Measurements from ENCODE around the gene MAP3K1. TPM values are rescaled to one million over a fixed set of nuclear protein-coding genes. Genes with fewer than 3 reads are reported as not detected.

MAP3K1 gene
- total RNA-seq, 1 experiment from 2014 or later: 8.5 TPM

DNA sequence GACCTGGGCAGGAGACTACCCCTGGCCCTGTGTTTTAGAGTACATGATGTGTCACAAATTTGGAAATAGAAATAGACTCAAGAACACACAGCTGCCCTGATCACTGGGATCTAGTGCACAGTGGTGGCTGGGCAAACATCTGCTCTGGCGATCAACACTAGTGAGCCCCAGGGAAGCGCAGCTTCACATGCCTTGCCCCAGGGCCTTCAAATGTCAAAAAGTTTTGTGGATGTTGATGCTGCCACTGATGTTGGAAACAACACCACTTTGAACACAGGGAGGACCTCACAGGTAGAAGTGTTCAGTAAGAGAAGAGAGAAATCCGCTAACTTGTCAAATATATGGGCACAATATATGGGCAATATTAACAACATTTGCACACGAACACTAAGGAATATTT, 7.1 kb upstream of the MAP3K1 start:
- H3K9me2 ChIP-seq (ENCODE audit: insufficient read depth): no peaks in the 10 kb centered on the region; the same call in 1 of the 2 replicates
- no peaks in the 10 kb centered on the region for H3K9me3 ChIP-seq (ENCODE audit: control insufficient read depth in 1 of 2, insufficient read depth in 1 of 2, low read depth in 1 of 2, low read length in 2 of 2)
- H3K4me2 ChIP-seq (ENCODE audit: low read length): no peak overlapping the region
- H4K20me1 ChIP-seq (ENCODE audit: insufficient read depth): no peaks in the 10 kb centered on the region
- H3K4me1 ChIP-seq (ENCODE audit: control insufficient read depth in 1 of 2, insufficient read depth in 2 of 2, low read length in 2 of 2): peaks cover 0 to 8% of the 10 kb centered on the region in 2 experiments; a peak in 3 of 4 replicates
- intact Hi-C loops (cut with micrococcal nuclease): no loop called here
- H2AFZ ChIP-seq (ENCODE audit: low read depth, low read length, poor library complexity, severe bottlenecking): no peak overlapping the region
- H3K4me3 ChIP-seq (replicated peaks in 1 of 2; ENCODE audit: low read depth in 1 of 2, low read length in 2 of 2): no peak overlapping the region
- no peak overlapping the region for H3K27ac ChIP-seq (ENCODE audit: low read depth, low read length)
- no peaks in the 10 kb centered on the region for H3K36me3 ChIP-seq (ENCODE audit: control insufficient read depth in 1 of 2, insufficient read depth in 2 of 2, low read length in 2 of 2)
- ChIA-PET CTCF (no interaction called here), RAD21 (ENCODE audit: low non-redundant PET in 1 of 2, low total read pairs in 2 of 2, uncharacterized antibody in 2 of 2, unreplicated experiment in 2 of 2) (no interaction called here), POLR2A (no interaction called here)
- no peaks in the 10 kb centered on the region for H3K79me2 ChIP-seq (ENCODE audit: insufficient read depth, low read length)
- no peak overlapping the region for H3K9ac ChIP-seq (ENCODE audit: low read length)
- no TSS peak for BruUV-seq (replicated peaks)
- ATAC-seq (no peak), DNase-seq (ENCODE audit: low read depth, low spot score) (no peak)
- TF ChIP-seq ZBTB33 (IDR thresholded peaks at IDR 0.05; ENCODE audit: extremely low read depth, insufficient replicate concordance, low read length): no peak
- no peak for TF ChIP-seq ELF1 (IDR thresholded peaks at IDR 0.05; ENCODE audit: borderline replicate concordance, low read depth)
- TF ChIP-seq REST (IDR thresholded peaks at IDR 0.05; ENCODE audit: low read depth): no peak
- H3K27me3 ChIP-seq (ENCODE audit: insufficient read depth, low read length): no peaks in the 10 kb centered on the region
